Measurements from ENCODE around the gene FMN2.

DNA sequence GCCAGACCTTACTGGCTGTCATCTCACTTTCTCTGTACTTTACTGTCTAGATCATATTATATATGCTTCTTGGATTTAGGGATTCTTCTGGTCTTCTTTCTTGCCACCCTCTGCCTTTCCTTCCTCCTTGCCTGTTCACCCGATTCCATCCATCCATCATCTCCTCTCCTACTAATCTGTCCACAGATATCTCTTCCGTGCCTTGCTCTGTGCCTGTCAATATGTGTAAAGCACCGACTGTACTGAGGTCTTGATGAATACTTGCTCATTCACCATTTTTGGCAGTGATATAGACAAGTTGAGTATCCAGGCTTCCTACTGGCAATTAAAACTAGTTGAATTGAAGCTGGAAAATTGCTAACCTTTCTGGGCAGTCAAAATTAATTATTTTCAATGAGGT lies 8.1 kb downstream of the FMN2 start:
- TF ChIP-seq RARB (CRISPR knock-in tag; IDR thresholded peaks at IDR 0.05), result no peak
- TF ChIP-seq ZFP3 (CRISPR knock-in tag; IDR thresholded peaks at IDR 0.05), result no peak
- no peak for TF ChIP-seq ZFP30 (CRISPR knock-in tag; IDR thresholded peaks at IDR 0.05)
- no peak for TF ChIP-seq ESRRG (CRISPR knock-in tag; IDR thresholded peaks at IDR 0.05)
- no peak for TF ChIP-seq OSR1 (CRISPR knock-in tag; IDR thresholded peaks at IDR 0.05)
- no peak; the same call in 1 of the 2 replicates for TF ChIP-seq ZC3H10 (CRISPR knock-in tag; IDR thresholded peaks at IDR 0.05)
- no peak for TF ChIP-seq ARNTL (CRISPR knock-in tag; IDR thresholded peaks at IDR 0.05; ENCODE audit: borderline replicate concordance, low read depth)
- TF ChIP-seq, protein P1, sequence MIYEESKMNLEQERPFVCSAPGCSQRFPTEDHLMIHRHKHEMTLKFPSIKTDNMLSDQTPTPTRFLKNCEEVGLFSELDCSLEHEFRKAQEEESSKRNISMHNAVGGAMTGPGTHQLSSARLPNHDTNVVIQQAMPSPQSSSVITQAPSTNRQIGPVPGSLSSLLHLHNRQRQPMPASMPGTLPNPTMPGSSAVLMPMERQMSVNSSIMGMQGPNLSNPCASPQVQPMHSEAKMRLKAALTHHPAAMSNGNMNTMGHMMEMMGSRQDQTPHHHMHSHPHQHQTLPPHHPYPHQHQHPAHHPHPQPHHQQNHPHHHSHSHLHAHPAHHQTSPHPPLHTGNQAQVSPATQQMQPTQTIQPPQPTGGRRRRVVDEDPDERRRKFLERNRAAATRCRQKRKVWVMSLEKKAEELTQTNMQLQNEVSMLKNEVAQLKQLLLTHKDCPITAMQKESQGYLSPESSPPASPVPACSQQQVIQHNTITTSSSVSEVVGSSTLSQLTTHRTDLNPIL (CRISPR knock-in tag; IDR thresholded peaks at IDR 0.05; ENCODE audit: low read depth), result no peak
- TF ChIP-seq, protein P2, sequence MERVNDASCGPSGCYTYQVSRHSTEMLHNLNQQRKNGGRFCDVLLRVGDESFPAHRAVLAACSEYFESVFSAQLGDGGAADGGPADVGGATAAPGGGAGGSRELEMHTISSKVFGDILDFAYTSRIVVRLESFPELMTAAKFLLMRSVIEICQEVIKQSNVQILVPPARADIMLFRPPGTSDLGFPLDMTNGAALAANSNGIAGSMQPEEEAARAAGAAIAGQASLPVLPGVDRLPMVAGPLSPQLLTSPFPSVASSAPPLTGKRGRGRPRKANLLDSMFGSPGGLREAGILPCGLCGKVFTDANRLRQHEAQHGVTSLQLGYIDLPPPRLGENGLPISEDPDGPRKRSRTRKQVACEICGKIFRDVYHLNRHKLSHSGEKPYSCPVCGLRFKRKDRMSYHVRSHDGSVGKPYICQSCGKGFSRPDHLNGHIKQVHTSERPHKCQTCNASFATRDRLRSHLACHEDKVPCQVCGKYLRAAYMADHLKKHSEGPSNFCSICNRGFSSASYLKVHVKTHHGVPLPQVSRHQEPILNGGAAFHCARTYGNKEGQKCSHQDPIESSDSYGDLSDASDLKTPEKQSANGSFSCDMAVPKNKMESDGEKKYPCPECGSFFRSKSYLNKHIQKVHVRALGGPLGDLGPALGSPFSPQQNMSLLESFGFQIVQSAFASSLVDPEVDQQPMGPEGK (CRISPR knock-in tag; IDR thresholded peaks at IDR 0.05; ENCODE audit: borderline replicate concordance), result no peak
- TF ChIP-seq, protein P3, sequence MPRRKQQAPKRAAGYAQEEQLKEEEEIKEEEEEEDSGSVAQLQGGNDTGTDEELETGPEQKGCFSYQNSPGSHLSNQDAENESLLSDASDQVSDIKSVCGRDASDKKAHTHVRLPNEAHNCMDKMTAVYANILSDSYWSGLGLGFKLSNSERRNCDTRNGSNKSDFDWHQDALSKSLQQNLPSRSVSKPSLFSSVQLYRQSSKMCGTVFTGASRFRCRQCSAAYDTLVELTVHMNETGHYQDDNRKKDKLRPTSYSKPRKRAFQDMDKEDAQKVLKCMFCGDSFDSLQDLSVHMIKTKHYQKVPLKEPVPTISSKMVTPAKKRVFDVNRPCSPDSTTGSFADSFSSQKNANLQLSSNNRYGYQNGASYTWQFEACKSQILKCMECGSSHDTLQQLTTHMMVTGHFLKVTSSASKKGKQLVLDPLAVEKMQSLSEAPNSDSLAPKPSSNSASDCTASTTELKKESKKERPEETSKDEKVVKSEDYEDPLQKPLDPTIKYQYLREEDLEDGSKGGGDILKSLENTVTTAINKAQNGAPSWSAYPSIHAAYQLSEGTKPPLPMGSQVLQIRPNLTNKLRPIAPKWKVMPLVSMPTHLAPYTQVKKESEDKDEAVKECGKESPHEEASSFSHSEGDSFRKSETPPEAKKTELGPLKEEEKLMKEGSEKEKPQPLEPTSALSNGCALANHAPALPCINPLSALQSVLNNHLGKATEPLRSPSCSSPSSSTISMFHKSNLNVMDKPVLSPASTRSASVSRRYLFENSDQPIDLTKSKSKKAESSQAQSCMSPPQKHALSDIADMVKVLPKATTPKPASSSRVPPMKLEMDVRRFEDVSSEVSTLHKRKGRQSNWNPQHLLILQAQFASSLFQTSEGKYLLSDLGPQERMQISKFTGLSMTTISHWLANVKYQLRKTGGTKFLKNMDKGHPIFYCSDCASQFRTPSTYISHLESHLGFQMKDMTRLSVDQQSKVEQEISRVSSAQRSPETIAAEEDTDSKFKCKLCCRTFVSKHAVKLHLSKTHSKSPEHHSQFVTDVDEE (CRISPR knock-in tag; IDR thresholded peaks at IDR 0.05), result no peak
- TF ChIP-seq, protein P4, sequence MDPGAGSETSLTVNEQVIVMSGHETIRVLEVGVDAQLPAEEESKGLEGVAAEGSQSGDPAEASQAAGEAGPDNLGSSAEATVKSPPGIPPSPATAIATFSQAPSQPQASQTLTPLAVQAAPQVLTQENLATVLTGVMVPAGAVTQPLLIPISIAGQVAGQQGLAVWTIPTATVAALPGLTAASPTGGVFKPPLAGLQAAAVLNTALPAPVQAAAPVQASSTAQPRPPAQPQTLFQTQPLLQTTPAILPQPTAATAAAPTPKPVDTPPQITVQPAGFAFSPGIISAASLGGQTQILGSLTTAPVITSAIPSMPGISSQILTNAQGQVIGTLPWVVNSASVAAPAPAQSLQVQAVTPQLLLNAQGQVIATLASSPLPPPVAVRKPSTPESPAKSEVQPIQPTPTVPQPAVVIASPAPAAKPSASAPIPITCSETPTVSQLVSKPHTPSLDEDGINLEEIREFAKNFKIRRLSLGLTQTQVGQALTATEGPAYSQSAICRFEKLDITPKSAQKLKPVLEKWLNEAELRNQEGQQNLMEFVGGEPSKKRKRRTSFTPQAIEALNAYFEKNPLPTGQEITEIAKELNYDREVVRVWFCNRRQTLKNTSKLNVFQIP (CRISPR knock-in tag; IDR thresholded peaks at IDR 0.05; ENCODE audit: borderline replicate concordance, low read depth), result no peak
